HEK293 (cell line): Measurements from ENCODE around the gene SEC16A.

ENCODE experiments used
- CTCF ChIA-PET: fragments of 350-600 bp; formaldehyde crosslinking; extraction: SDS; loops from one replicate; lab custom pipeline; 2021; ENCODE audit warnings: antibody characterized with exemption; lab: Yijun Ruan, JAX
- POLR2A ChIA-PET: fragments of 300-600 bp; formaldehyde crosslinking; extraction: SDS; loops from one replicate; lab custom pipeline; 2020; ENCODE audit warnings: antibody characterized with exemption, inconsistent platforms; lab: Yijun Ruan, JAX
- H3K27ac ChIP-seq: fragments of 200-500 bp; sonication (Bioruptor generic); 2 replicates; pipeline ENCODE4 v1.5.1; 2014; ENCODE audit warnings: low read depth, low read length, control low read depth, inconsistent platforms; ENCODE audit errors: extremely low read depth
- H3K36me3 ChIP-seq, 2 experiments: fragments of 200-500 bp in 1 of 2; sonication (Bioruptor generic) in 1 of 2; 1 replicate in 1 of 2; 2 replicates in 1 of 2; pipeline ENCODE4 v1.5.1; 2014 to 2017; ENCODE audit warnings: inconsistent platforms in 2 of 2, low read length in 2 of 2; ENCODE audit not compliant: control insufficient read depth in 2 of 2, insufficient read depth in 1 of 2
- H3K4me1 ChIP-seq: fragments of 200-500 bp; sonication (Bioruptor generic); 2 replicates; pipeline ENCODE4 v1.5.1; 2014; ENCODE audit warnings: mild to moderate bottlenecking, low read length, inconsistent platforms; ENCODE audit not compliant: control insufficient read depth, insufficient read depth
- H3K4me3 ChIP-seq: 2 replicates; pipeline ENCODE4 v1.5.1; 2011; ENCODE audit warnings: low read depth, mild to moderate bottlenecking, control low read depth, low read length, moderate library complexity
- H3K9me3 ChIP-seq: fragments of 200-500 bp; sonication (Bioruptor generic); 2 replicates; pipeline ENCODE4 v1.5.1; 2014; ENCODE audit warnings: low read depth, low read length, inconsistent platforms; ENCODE audit not compliant: control insufficient read depth, insufficient read depth
- BCL6B ChIP-seq: fragments of 450-650 bp; formaldehyde crosslinking; IDR thresholded peaks from 2 replicates; pipeline ENCODE4 v1.5.1; 2017; ENCODE audit warnings: missing biosample characterization, missing genetic modification characterization
- FEZF1 ChIP-seq: fragments of 450-650 bp; formaldehyde crosslinking; IDR thresholded peaks from 2 replicates; pipeline ENCODE4 v1.5.1; 2016; ENCODE audit warnings: missing biosample characterization, missing genetic modification characterization
- MEIS1 ChIP-seq: sonication (generic); formaldehyde crosslinking; IDR thresholded peaks from 2 replicates; pipeline ENCODE4 v1.8.1; 2022; ENCODE audit warnings: missing genetic modification reagents, mild to moderate bottlenecking, borderline replicate concordance
- PRDM1 ChIP-seq: fragments of 450-650 bp; formaldehyde crosslinking; IDR thresholded peaks from 2 replicates; pipeline ENCODE4; 2016; ENCODE audit warnings: missing biosample characterization, missing genetic modification characterization
- TRIM28 ChIP-seq: IDR thresholded peaks from 2 replicates; pipeline ENCODE4 v1.6.1; 2011; ENCODE audit warnings: low read length, control low read depth, borderline replicate concordance
- TSHZ1 ChIP-seq: fragments of 450-650 bp; formaldehyde crosslinking; IDR thresholded peaks from 2 replicates; pipeline ENCODE4 v1.5.1; 2016; ENCODE audit warnings: missing biosample characterization, missing genetic modification characterization, borderline replicate concordance
- ZEB2 ChIP-seq: fragments of 450-650 bp; formaldehyde crosslinking; IDR thresholded peaks from 2 replicates; pipeline ENCODE4 v1.5.1; 2016; ENCODE audit warnings: missing biosample characterization, missing genetic modification characterization
- ZFP37 ChIP-seq: fragments of 450-650 bp; formaldehyde crosslinking; IDR thresholded peaks from 2 replicates; pipeline ENCODE4 v1.5.1; 2016; ENCODE audit warnings: missing biosample characterization, missing genetic modification characterization
- ZIC2 ChIP-seq: fragments of 450-650 bp; formaldehyde crosslinking; IDR thresholded peaks from 2 replicates; pipeline ENCODE4 v1.5.1; 2016; ENCODE audit warnings: missing biosample characterization, missing genetic modification characterization
- ZNF169 ChIP-seq: fragments of 450-650 bp; formaldehyde crosslinking; IDR thresholded peaks from 2 replicates; pipeline ENCODE4 v1.5.1; 2016; ENCODE audit warnings: missing biosample characterization, missing genetic modification characterization
- ZNF221 ChIP-seq: fragments of 450-650 bp; formaldehyde crosslinking; IDR thresholded peaks from 2 replicates; pipeline ENCODE4 v1.5.1; 2017; ENCODE audit warnings: missing biosample characterization, missing genetic modification characterization, borderline replicate concordance
- ZNF248 ChIP-seq: fragments of 450-650 bp; formaldehyde crosslinking; IDR thresholded peaks from 2 replicates; pipeline ENCODE4 v1.5.1; 2017; ENCODE audit warnings: missing biosample characterization, missing genetic modification characterization
- ZNF324 ChIP-seq: fragments of 450-650 bp; formaldehyde crosslinking; IDR thresholded peaks from 2 replicates; pipeline ENCODE4 v1.5.1; 2016; ENCODE audit warnings: missing biosample characterization, missing genetic modification characterization
- ZNF335 ChIP-seq: fragments of 450-650 bp; formaldehyde crosslinking; conservative IDR thresholded peaks from 2 replicates; pipeline ENCODE4 v1.5.1; 2016; ENCODE audit warnings: missing biosample characterization, missing genetic modification characterization
- ZNF513 ChIP-seq: fragments of 450-650 bp; IDR thresholded peaks from 2 replicates; pipeline ENCODE4 v1.5.1; 2018; ENCODE audit warnings: missing biosample characterization, missing genetic modification characterization
- ZNF610 ChIP-seq: fragments of 450-650 bp; formaldehyde crosslinking; IDR thresholded peaks from 2 replicates; pipeline ENCODE4 v1.5.1; 2016; ENCODE audit warnings: missing biosample characterization, missing genetic modification characterization, borderline replicate concordance
- ZNF654 ChIP-seq: fragments of 450-650 bp; formaldehyde crosslinking; IDR thresholded peaks from 2 replicates; pipeline ENCODE4 v1.5.1; 2016; ENCODE audit warnings: low read depth, missing biosample characterization, missing genetic modification characterization
- ZNF830 ChIP-seq: fragments of 450-650 bp; IDR thresholded peaks from 2 replicates; pipeline ENCODE4 v1.5.0; 2018; ENCODE audit warnings: missing biosample characterization, missing genetic modification characterization, low read depth, mild to moderate bottlenecking, moderate library complexity
- ZXDB ChIP-seq: fragments of 450-650 bp; formaldehyde crosslinking; IDR thresholded peaks from 2 replicates; pipeline ENCODE4 v1.5.1; 2016; ENCODE audit warnings: missing biosample characterization, missing genetic modification characterization
- TF ChIP-seq, protein P1 (sequence below): fragments of 450-650 bp; formaldehyde crosslinking; conservative IDR thresholded peaks from 2 replicates; pipeline ENCODE4 v1.5.1; 2016; ENCODE audit warnings: low read depth, missing biosample characterization, missing genetic modification characterization
- TF ChIP-seq, protein P2 (sequence below): sonication (generic); formaldehyde crosslinking; IDR thresholded peaks from 2 replicates; pipeline ENCODE4 v1.8.1; 2022; ENCODE audit warnings: mild to moderate bottlenecking, moderate library complexity, missing genetic modification reagents
- TF ChIP-seq, protein P3 (sequence below): fragments of 450-650 bp; formaldehyde crosslinking; IDR thresholded peaks from 2 replicates; pipeline ENCODE4 v1.5.1; 2017; ENCODE audit warnings: missing biosample characterization, missing genetic modification characterization

The SEC16A gene

DNA sequence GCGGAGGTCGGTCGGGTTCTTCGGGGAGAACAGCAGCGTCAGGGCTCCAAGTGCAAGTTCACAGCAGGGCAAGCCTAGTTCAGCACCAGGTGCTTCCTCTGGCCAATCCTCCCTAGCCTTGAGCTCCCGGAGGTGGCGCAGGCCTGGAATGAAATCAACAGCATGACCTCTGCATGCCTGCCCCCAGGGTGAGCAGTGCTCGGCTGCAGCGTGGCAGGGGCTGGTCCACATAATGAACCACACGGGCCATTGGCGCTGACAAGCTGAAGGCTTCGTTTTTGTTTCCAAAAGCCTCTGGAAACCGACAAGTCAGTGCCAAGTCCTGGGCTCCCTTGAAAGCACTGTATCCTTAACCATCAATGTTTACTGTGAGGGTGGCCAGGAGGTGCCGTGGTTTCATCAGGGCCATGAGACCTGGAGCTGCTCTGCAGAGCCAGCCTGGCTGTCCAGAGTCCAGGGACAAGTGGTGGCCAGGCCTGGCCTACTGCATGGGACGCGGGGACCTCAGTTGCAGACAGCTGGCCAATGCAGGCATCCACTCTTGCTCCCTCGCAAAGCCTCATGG lies 41.1 kb downstream of the SEC16A start:
- POLR2A ChIA-PET, result interaction anchor here (1.7 kb wide), 1 partner anchor 17 kb away, joined by 6 read pairs; no protein-coding TSS in a partner anchor
- TF ChIP-seq ZIC2 (tag by site-specific recombination) (no peak), ZNF830 (tag by site-specific recombination) (no peak), PRDM1 (tag by site-specific recombination) (no peak), TRIM28 (no peak), ZNF654 (tag by site-specific recombination) (no peak), ZXDB (no peak), ZNF335 (tag by site-specific recombination) (no peak), ZNF248 (no peak), MEIS1 (CRISPR knock-in tag) (no peak), ZNF324 (no peak), BCL6B (tag by site-specific recombination) (no peak), TSHZ1 (tag by site-specific recombination) (no peak)
- TF ChIP-seq, protein P1, sequence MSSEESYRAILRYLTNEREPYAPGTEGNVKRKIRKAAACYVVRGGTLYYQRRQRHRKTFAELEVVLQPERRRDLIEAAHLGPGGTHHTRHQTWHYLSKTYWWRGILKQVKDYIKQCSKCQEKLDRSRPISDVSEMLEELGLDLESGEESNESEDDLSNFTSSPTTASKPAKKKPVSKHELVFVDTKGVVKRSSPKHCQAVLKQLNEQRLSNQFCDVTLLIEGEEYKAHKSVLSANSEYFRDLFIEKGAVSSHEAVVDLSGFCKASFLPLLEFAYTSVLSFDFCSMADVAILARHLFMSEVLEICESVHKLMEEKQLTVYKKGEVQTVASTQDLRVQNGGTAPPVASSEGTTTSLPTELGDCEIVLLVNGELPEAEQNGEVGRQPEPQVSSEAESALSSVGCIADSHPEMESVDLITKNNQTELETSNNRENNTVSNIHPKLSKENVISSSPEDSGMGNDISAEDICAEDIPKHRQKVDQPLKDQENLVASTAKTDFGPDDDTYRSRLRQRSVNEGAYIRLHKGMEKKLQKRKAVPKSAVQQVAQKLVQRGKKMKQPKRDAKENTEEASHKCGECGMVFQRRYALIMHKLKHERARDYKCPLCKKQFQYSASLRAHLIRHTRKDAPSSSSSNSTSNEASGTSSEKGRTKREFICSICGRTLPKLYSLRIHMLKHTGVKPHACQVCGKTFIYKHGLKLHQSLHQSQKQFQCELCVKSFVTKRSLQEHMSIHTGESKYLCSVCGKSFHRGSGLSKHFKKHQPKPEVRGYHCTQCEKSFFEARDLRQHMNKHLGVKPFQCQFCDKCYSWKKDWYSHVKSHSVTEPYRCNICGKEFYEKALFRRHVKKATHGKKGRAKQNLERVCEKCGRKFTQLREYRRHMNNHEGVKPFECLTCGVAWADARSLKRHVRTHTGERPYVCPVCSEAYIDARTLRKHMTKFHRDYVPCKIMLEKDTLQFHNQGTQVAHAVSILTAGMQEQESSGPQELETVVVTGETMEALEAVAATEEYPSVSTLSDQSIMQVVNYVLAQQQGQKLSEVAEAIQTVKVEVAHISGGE, result no peak
- Histone ChIP-seq H3K9me3 (no peaks in the 10 kb centered on the region), H3K4me3 (no peak overlapping the region), H3K27ac (no peak overlapping the region), H3K36me3 (peaks cover 11 to 73% of the 10 kb centered on the region in 2 experiments; a peak in 2 of 3 replicates), H3K4me1 (0 out of 2 replicates have a peak, but pooled peaks cover 2% of the 10 kb centered on the region)
- CTCF ChIA-PET, result interaction anchor here (0.6 to 3.4 kb wide), 5 partner anchors 8 to 103 kb away, joined by 3 to 9 read pairs (median 4); no protein-coding TSS in a partner anchor

GRCh38 chr9:136441191-136441680 lies 41.6 kb downstream of the SEC16A start:
- ChIA-PET CTCF (interaction anchor here (0.6 to 3.9 kb wide), 7 partner anchors 9 to 47 kb away, joined by 3 to 17 read pairs (median 5); no protein-coding TSS in a partner anchor), POLR2A (no interaction called here)
- Histone ChIP-seq H3K36me3 (peaks cover 9 to 74% of the 10 kb centered on the region in 2 experiments; a peak in 2 of 3 replicates), H3K4me3 (no peak overlapping the region), H3K4me1 (0 out of 2 replicates have a peak, but pooled peaks cover 2% of the 10 kb centered on the region), H3K9me3 (no peaks in the 10 kb centered on the region), H3K27ac (no peak overlapping the region)
- TF ChIP-seq, protein P2, sequence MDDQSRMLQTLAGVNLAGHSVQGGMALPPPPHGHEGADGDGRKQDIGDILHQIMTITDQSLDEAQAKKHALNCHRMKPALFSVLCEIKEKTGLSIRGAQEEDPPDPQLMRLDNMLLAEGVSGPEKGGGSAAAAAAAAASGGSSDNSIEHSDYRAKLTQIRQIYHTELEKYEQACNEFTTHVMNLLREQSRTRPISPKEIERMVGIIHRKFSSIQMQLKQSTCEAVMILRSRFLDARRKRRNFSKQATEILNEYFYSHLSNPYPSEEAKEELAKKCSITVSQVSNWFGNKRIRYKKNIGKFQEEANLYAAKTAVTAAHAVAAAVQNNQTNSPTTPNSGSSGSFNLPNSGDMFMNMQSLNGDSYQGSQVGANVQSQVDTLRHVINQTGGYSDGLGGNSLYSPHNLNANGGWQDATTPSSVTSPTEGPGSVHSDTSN (CRISPR knock-in tag), result no peak
- TF ChIP-seq, protein P3, sequence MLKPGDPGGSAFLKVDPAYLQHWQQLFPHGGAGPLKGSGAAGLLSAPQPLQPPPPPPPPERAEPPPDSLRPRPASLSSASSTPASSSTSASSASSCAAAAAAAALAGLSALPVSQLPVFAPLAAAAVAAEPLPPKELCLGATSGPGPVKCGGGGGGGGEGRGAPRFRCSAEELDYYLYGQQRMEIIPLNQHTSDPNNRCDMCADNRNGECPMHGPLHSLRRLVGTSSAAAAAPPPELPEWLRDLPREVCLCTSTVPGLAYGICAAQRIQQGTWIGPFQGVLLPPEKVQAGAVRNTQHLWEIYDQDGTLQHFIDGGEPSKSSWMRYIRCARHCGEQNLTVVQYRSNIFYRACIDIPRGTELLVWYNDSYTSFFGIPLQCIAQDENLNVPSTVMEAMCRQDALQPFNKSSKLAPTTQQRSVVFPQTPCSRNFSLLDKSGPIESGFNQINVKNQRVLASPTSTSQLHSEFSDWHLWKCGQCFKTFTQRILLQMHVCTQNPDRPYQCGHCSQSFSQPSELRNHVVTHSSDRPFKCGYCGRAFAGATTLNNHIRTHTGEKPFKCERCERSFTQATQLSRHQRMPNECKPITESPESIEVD (tag by site-specific recombination), result no peak
- TF ChIP-seq ZXDB (no peak), ZNF221 (tag by site-specific recombination) (no peak), FEZF1 (tag by site-specific recombination) (no peak), ZFP37 (tag by site-specific recombination) (no peak), ZNF169 (no peak), ZNF610 (tag by site-specific recombination) (no peak), ZEB2 (tag by site-specific recombination) (no peak), ZNF513 (tag by site-specific recombination) (no peak)
